GM18505 (cell line): Measurements from ENCODE around the gene SMIM10L2A.
A peak's percentile ranks its signal among the peaks of the same experiment; 100 is the strongest.
"Not testable (repeated sequence)": the region's sequence is repeated elsewhere in the genome, so short reads cannot be mapped to it uniquely, and the experiment has no call there.

Experiments
- ATAC-seq: cut with Tn5 transposase; IDR thresholded peaks from one replicate; pipeline ENCODE4 v1.9.1; 2021; ENCODE audit not compliant: unreplicated experiment
- POLR2A ChIP-seq: IDR thresholded peaks from 4 replicates; pipeline ENCODE4 v1.6.1; 2011; ENCODE audit warnings: borderline replicate concordance; ENCODE audit not compliant: insufficient read depth, insufficient read length; ENCODE audit errors: extremely low read depth

The SMIM10L2A gene

GRCh38 chrX:135408794-135409193 is 12.9 kb upstream of the SMIM10L2A start:
- ATAC-seq, result no peak
- no peak for TF ChIP-seq POLR2A

- no peak for ATAC-seq
- no peak for TF ChIP-seq POLR2A
Measured at GRCh38 chrX:135410861-135411627, 10.7 kb upstream of the SMIM10L2A start.

- no peak for TF ChIP-seq POLR2A
- no peak for ATAC-seq
Measured at GRCh38 chrX:135411893-135412292, 9.9 kb upstream of the SMIM10L2A start.

GRCh38 chrX:135416546-135416945 is 5.2 kb upstream of the SMIM10L2A start:
- no peak for ATAC-seq
- TF ChIP-seq POLR2A, result no peak

GRCh38 chrX:135420831-135421230 is 913 bp upstream of the SMIM10L2A start:
- TF ChIP-seq POLR2A, result no peak
- ATAC-seq, result no peak

- peak; percentile 92 for ATAC-seq
- no peak for TF ChIP-seq POLR2A
Measured at GRCh38 chrX:135421537-135421931, 210 bp upstream of the SMIM10L2A start.

- not testable (repeated sequence) for ATAC-seq
Measured at GRCh38 chrX:135422810-135423168, 1.0 kb downstream of the SMIM10L2A start.

GRCh38 chrX:135423173-135423864 is 1.6 kb downstream of the SMIM10L2A start:
- ATAC-seq, result not testable (repeated sequence)

- TF ChIP-seq POLR2A, result no peak
- no peak for ATAC-seq
Measured at GRCh38 chrX:135424469-135424868, 2.7 kb downstream of the SMIM10L2A start.

- no peak for ATAC-seq
- TF ChIP-seq POLR2A, result no peak
Measured at GRCh38 chrX:135425026-135425965, 3.6 kb downstream of the SMIM10L2A start.

- ATAC-seq, result no peak
Measured at GRCh38 chrX:135429429-135429828, 7.7 kb downstream of the SMIM10L2A start.

GRCh38 chrX:135431886-135432285 is 10.1 kb downstream of the SMIM10L2A start:
- ATAC-seq, result no peak
- no peak for TF ChIP-seq POLR2A

More at GRCh38 chrX:135429429-135429828, 7.7 kb downstream of the SMIM10L2A start:
- TF ChIP-seq POLR2A, result no peak

- TF ChIP-seq POLR2A, result no peak
- no peak for ATAC-seq
Measured at GRCh38 chrX:135432453-135432852, 10.7 kb downstream of the SMIM10L2A start.

- ATAC-seq, result no peak
- no peak for TF ChIP-seq POLR2A
Measured at GRCh38 chrX:135432881-135433521, 11.3 kb downstream of the SMIM10L2A start.
